Measurements from ENCODE around the gene PEAR1. TPM values are rescaled to one million over a fixed set of nuclear protein-coding genes. Genes with fewer than 3 reads are reported as not detected.

Gene PEAR1
- total RNA-seq, 1 experiment from 2014 or later = 10.8 TPM

GRCh38 chr1:156894001-156894400 lies 483 bp downstream of the PEAR1 start:
- ATAC-seq (no peak), DNase-seq (ENCODE audit: low read depth, low spot score) (no peak)
- Histone ChIP-seq H3K4me1 (ENCODE audit: control insufficient read depth in 1 of 2, insufficient read depth in 2 of 2, low read length in 2 of 2) (peaks cover 32 to 74% of the 10 kb centered on the region in 2 experiments), H3K4me2 (ENCODE audit: low read length) (no peak overlapping the region), H4K20me1 (ENCODE audit: insufficient read depth) (no peaks in the 10 kb centered on the region), H3K27ac (ENCODE audit: low read depth, low read length) (no peak overlapping the region), H3K27me3 (ENCODE audit: insufficient read depth, low read length) (no peaks in the 10 kb centered on the region), H3K9me3 (ENCODE audit: control insufficient read depth in 1 of 2, insufficient read depth in 1 of 2, low read depth in 1 of 2, low read length in 2 of 2) (no peaks in the 10 kb centered on the region), H3K79me2 (ENCODE audit: insufficient read depth, low read length) (no peaks in the 10 kb centered on the region), H3K9me2 (ENCODE audit: insufficient read depth) (no peaks in the 10 kb centered on the region), H3K36me3 (ENCODE audit: control insufficient read depth in 1 of 2, insufficient read depth in 2 of 2, low read length in 2 of 2) (no peaks in the 10 kb centered on the region), H3K4me3 (replicated peaks in 1 of 2; ENCODE audit: low read depth in 1 of 2, low read length in 2 of 2) (no peak overlapping the region), H2AFZ (ENCODE audit: low read depth, low read length, poor library complexity, severe bottlenecking) (no peak overlapping the region), H3K9ac (ENCODE audit: low read length) (no peak overlapping the region; the same call in 1 of the 2 replicates)
- TF ChIP-seq EZH2 (IDR thresholded peaks at IDR 0.05) = no peak
- TF ChIP-seq YY1 (IDR thresholded peaks at IDR 0.05; ENCODE audit: extremely low read depth, insufficient replicate concordance, low read depth, low read length) = no peak
- TF ChIP-seq MAX (IDR thresholded peaks at IDR 0.05) = no peak
- TF ChIP-seq SP1 (IDR thresholded peaks at IDR 0.05; ENCODE audit: low read depth) = no peak
- no peak for TF ChIP-seq ZFX (IDR thresholded peaks at IDR 0.05)
- no peak for TF ChIP-seq JUND (IDR thresholded peaks at IDR 0.05)
- no peak for TF ChIP-seq CBX3 (IDR thresholded peaks at IDR 0.05; ENCODE audit: low read depth)
- no peak for TF ChIP-seq CTCF (IDR thresholded peaks at IDR 0.05 in 2 of 3, conservative IDR thresholded peaks at IDR 0.05 in 1 of 3; ENCODE audit: borderline replicate concordance in 1 of 3, insufficient read depth in 1 of 3, low read depth in 2 of 3, low read length in 2 of 3)
- TF ChIP-seq ZBTB33 (IDR thresholded peaks at IDR 0.05; ENCODE audit: extremely low read depth, insufficient replicate concordance, low read length) = no peak
- TF ChIP-seq ELF1 (IDR thresholded peaks at IDR 0.05; ENCODE audit: borderline replicate concordance, low read depth) = no peak
- TF ChIP-seq REST (IDR thresholded peaks at IDR 0.05; ENCODE audit: low read depth) = no peak
- TF ChIP-seq POLR2A (IDR thresholded peaks at IDR 0.05; ENCODE audit: borderline replicate concordance, extremely low read depth, insufficient read depth, insufficient read length) = no peak
- no peak for TF ChIP-seq ATF3 (IDR thresholded peaks at IDR 0.05)
- no TSS peak for BruUV-seq (replicated peaks)
- POLR2A ChIA-PET = no interaction called here
- RAD21 ChIA-PET (ENCODE audit: low non-redundant PET in 1 of 2, low total read pairs in 2 of 2, uncharacterized antibody in 2 of 2, unreplicated experiment in 2 of 2) = no interaction called here
- intact Hi-C loops (cut with micrococcal nuclease) = no loop called here
- CTCF ChIA-PET = interaction anchor here (1.0 to 1.9 kb wide), 2 partner anchors 26 to 34 kb away, joined by 4 to 9 read pairs; partner anchors contain the start of gene LRRC71
